NCI-H460 (cell line): ENCODE results near the gene IFITM1. TPM values are rescaled to one million over a fixed set of nuclear protein-coding genes. Genes with fewer than 3 reads are reported as not detected.
"Not testable (repeated sequence)": the region's sequence is repeated elsewhere in the genome, so short reads cannot be mapped to it uniquely, and the experiment has no call there.

Source experiments
- DNase-seq: peaks from one replicate; pipeline ENCODE4 v3.0.0-alpha.2; 2016; ENCODE audit warnings: low read depth; ENCODE audit errors: extremely low read depth
- total RNA-seq: library from RNA; depleted of rRNA; stranded (reverse); fragments of >200 nt; shearing (Covaris generic); gene quantifications from 2 replicates; pipeline ENCODE4 v1.2.3, GENCODE V29; 2014

Gene IFITM1
- total RNA-seq, 1 experiment from 2014 or later, result 2.2 TPM

DNA sequence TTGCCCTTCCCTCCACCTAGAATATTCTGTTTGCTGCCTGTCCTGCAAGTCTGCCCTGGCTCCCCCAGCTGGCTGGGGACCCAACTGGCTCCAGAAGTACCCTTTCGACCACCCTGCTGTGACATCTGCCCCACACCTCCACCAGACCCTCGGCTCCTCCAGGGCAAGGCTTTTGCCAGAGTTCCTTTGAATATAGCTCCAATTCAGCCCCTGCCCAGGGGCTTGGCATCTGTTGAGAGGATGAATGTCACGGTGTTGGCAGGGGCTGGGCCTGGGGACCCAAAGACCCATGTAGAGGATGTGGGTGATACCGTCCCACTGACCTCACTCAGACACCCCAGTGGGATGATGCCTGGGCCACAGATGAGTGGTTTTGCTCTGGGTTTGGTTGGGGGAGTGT is 31.7 kb upstream of the IFITM1 start:
- DNase-seq, result no peak

DNA sequence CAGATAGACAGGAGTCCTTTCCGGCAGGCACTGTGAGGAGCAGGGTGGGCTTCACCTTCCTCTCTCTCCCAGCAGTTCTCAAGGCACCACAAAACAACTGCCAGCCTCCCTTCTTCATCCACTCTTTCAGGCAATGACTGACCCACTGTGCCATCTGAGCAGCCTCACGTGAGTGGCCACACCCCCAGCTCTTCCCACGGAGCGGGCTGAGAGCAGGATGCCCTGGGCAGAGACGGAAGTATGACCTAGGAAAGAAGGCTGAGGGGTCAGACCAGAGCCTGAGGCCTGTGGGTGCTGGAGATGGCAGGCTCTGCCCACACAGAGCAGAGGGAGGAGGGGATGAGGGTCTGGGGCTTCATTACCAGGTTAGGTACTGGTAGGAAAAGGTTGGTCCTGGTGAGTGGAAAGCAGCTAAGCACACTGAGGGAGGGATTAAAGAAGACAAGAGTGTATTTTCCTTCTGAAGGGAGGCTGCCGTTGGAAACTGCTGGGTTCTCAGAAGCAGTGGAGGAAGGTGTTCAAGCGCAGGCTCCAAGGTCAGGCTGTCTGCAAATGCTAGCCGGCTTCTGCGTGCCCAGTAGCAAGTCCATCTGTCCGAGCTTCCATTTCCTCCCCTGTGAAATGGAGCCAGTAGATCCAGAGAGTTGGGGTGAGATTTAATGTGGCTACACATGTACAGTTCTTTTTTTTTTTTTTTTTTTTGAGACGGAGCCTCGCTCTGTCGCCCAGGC is 31.0 kb upstream of the IFITM1 start:
- DNase-seq, result no peak

DNA sequence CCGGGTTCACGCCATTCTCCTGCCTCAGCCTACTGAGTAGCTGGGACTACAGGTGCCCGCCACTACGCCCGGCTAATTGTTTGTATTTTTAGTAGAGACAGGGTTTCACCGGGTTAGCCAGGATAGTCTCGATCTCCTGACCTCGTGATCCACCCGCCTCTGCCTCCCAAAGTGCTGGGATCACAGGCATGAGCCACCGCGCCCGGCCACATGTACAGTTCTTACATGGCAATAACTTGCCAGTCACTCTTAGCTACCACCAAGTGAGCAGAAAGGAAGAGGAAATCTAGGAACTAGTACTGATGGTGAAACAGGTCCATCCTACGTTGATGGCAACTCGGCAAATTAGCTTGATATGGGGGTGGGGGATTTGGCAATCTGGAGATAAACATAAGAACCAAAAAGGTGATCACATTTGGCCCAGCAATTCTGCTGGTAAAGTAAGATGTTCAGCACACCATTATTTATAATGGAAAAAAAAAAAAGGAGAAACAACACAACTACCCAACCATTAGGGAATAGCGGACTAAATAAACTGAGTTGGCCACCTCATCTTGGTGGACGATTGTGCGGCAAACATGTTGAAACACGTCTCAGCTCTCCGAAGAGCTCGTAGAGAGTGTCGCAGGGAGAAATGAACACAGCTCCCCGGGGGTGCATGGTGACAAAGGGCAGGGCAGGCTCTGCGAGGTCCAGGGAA is 30.3 kb upstream of the IFITM1 start:
- no peak for DNase-seq

DNA sequence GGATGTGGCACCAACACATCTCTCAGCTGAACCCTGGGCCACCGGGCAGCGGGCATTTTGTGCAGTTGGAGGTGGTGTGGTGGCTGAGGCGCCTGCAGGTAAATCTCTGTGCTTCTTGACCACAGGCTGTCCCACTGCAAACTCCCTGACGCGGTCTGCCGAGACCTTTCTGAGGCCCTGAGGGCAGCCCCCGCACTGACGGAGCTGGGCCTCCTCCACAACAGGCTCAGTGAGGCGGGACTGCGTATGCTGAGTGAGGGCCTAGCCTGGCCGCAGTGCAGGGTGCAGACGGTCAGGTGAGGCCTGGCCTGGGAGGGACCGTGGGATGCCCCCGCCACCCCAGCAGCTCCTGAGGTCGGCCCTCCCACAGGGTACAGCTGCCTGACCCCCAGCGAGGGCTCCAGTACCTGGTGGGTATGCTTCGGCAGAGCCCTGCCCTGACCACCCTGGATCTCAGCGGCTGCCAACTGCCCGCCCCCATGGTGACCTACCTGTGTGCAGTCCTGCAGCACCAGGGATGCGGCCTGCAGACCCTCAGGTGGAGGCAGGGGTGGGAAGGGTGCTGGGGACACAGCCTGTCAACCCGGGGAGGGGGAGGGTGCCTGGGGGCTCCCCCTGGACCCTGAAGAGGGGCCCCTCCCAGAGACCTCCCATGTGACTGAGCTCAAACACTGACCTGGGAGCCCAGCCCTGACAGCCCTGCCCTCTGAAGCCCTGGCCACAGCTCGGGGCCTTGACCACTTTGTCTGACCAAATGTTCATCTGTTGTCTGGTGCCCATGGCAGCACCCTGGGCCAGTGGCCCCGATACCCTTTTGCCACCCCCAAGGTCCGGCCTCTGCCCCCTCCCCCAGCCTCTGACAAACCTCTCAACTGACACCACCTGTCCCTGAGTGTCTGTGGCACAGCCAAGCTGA is 29.5 kb upstream of the IFITM1 start:
- DNase-seq, result no peak

DNA sequence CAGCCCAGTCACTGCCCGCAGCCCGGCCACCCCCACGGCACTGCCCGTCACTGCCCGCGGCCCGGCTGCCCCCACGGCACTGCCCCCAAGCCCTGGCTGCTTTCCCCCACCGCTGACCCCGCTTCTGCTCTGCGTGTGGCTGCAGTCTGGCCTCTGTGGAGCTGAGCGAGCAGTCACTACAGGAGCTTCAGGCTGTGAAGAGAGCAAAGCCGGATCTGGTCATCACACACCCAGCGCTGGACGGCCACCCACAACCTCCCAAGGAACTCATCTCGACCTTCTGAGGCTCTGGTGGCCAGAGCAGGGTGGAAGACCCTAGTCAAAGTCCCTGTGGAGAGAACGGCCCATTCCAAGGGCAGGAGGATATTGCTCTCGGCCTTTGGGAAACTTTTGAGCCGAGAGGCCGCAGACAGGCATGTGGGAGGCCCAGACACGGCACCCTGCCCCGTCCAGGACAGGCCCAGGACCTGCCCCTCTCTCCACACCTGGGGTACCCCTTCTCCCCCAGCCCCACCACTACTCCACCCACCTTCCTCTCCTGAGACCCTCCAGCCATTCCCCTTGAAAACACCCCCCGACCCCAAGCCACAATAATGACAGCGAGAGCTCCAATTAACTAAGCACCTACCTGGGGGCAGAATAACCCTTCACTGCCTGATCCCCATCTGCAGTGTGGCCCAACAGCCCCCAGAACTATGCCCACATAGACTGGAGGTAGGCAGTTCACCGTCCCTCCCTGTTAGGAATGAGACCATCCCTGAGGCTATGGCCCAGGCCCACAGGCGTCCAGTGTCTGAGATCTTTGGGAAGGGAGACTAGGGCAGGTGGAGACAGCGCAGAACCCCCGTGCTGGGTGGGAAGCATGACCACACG is 28.6 kb upstream of the IFITM1 start:
- no peak for DNase-seq

DNA sequence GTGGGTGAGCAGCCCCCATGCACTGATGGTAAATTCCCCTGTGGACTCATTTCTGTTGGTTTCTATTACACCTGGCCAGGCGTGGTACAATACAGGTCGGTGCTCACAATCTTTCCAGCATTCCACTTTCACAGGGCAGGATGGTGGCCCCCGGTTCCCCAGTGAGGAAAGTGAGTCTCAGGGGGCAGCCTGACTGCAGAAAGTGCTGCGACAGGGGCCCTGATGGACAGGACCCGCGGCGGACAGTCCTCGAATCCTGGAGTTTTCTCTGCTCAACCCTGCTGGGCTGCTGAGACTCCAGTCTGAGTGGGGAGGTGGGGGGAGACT is 28.0 kb upstream of the IFITM1 start:
- no peak for DNase-seq

DNA sequence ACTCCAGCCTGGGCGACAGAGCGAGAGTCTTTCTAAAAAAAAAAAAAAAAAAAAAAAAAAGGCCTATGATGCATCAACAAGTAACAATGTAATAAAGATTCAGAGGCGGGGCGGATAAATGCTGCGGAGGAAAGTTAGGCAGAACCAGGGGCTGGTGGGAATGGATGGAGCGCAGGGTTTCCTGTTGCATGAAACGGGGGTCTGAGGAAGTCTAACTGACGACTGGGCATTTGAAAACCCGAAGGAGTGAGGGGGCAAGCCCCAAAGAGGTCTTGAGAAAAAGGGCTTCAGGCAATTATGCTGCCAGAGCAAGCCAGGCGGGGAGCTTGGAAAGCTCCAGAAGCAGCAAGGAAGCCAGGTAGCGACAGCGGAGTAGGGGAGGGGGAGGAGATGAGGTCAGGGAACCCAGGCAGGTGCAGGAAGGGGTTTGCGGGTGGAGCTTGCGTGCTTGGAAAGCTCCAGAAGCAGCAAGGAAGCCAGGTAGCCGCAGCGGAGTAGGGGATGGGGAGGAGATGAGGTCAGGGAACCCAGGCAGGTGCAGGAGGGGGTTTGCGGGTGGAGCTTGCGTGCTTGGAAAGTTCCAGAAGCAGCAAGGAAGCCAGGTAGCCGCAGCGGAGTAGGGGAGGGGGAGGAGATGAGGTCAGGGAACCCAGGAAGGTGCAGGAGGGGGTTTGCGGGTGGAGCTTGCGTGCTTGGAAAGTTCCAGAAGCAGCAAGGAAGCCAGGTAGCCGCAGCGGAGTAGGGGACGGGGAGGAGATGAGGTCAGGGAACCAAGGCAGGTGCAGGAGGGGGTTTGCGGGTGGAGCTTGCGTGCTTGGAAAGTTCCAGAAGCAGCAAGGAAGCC is 26.6 kb upstream of the IFITM1 start:
- DNase-seq, result not testable (repeated sequence)

DNA sequence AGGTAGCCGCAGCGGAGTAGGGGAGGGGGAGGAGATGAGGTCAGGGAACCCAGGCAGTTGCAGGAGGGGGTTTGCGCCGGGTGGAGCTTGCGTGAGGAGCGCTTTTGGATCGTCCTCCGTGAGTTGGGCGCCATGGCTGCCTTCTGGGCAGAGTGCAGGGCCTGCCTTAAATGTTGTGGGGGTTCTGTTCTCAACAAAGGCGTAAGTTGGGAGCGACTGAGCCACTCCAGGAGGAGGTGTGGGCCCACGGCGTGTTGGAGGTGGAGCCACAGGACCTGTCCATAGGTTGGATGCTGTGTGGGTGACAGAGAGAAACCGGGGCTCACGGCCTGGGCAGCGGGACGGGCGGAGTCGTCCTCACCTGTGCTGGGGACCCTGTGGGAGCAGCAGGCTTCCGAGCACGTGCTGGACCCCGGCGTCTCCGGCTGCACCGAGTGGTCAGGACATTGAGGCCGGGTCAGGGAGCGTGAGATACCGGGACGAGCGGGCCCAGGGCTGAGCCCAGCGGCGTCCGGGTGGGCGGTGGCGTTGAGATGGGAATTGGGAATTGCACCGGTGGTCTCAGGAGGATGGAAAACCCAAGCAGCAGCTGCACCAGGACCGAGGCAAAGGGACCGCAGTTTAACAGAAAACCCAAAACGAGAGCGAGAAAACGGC is 25.9 kb upstream of the IFITM1 start:
- DNase-seq, result no peak

DNA sequence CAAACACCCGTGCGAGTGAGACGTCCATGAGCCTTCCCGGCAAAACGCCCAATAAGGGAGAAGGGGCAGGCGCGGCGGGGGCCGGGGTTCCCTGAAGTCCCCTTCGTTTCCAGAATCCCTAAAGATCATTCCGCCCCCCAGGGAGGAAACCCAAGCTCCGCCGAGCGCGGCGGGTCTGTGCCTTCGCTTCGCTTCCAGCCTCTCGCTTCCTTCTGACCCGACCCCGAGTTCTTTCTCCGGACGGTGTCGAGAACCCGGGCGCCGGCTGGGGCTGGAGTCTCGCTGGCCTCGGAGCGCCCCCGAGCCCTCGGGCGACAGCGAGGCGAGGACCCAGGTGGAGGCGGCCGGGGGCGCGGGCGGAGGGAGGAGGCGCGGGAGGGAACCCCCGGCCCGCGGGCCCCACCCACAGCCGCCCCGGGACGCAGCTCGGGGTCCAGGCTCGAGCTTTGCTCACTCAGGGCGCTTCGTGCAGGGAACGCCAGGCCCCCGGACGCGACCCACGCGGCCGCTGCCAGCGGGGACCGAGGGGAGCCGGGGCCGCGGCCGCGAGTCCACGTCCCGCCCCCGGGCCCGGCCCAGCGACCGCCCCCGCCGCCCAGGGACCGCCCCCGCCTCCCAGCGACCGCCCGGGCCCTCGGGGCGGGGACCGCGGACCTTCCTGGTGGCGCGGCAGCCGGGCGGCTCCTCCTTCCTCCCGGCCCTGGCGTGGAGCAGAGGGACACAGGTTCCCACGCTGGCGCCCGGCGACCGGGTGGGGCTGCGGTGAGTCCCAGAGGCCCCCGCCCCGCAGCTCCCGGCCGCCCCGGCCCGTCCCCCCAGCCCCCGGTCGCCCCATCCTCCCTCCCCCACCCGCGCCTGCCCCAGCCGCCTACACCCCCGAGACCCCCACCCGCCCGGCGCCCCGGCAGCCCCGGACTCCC is 25.1 kb upstream of the IFITM1 start, which contains the start of gene PGGHG:
Gene PGGHG (plus strand): TSS at position 649 of the 920 bp plus-strand sequence. CDS start 691 bp downstream, outside the sequence.
- DNase-seq, result no peak

DNA sequence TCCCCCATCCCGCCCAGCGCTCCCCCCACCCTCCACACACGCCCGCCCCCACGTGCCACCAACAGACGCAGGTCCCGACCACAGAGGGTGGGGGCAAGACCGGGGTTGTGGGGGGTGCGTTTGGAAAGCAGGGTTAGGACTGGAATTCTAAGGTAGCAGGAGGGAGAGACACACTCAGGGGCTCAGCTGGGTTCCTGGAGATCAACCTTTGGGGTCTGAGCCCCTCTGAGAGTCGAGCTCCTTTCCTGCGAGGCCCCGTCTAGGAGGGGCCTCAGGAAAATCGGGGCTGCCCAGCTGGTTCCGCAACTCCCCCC is 24.5 kb upstream of the IFITM1 start:
- DNase-seq, result no peak

DNA sequence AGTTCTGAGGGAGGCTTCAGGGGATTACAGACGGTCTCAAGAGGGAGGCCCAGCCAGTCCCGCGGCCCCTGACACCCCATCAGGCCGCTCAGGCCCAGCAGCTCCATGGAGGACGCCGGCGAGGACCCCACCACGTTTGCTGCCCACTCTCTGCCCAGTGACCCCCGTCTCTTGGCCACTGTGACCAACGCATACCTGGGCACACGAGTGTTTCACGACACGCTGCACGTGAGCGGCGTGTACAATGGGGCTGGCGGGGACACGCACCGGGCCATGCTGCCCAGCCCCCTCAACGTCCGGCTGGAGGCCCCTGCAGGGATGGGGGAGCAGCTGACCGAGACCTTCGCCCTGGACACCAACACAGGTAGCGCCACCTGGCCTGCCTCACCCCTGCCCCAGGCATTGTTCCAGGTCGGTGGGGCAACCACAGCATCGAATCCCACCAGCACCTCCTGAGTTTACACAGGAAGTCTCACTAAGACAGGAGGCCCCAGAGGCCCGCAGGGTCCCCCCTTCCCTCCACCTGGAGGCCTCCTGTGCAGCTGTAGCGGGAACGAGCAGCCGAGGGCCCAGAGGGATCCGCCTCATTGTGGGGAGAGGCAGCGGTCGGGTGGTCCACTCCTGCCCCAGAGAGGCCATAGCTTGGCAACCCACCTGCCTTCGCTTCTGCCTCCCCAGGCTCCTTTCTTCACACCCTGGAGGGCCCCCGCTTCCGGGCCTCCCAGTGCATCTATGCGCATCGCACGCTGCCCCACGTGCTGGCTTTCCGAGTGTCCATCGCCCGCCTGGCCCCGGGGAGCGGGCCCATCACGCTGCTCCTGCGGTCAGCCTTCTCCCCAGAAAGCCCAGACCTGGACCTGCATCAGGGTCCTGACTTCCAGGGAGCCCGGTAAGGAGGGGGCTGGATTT is 23.9 kb upstream of the IFITM1 start:
- no peak for DNase-seq

DNA sequence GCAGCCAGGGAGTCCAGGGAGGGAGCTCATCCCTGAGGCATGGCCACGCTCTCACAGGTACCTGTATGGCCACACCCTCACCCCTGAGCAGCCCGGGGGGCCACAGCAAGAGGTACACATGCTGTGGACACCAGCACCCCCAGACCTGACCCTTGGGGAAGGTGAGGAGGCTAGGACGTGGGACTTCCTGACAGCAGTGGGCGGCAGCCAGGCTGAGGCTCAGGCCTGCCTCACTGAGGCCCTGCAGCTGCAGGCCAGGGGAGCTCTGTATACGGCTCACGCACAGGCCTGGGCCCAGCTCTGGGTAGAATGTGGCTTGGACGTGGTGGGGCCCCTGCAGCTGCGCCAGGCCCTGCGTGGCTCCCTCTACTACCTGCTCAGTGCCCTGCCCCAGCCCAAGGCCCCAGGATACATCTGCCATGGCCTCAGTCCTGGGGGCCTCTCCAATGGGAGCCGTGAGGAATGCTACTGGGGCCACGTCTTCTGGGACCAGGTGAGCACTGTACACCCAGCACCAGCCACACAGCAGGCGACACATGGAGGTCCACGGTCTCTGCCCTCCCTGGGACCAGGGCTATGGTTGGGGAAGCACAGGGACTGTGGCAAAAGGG is 23.1 kb upstream of the IFITM1 start:
- no peak for DNase-seq

DNA sequence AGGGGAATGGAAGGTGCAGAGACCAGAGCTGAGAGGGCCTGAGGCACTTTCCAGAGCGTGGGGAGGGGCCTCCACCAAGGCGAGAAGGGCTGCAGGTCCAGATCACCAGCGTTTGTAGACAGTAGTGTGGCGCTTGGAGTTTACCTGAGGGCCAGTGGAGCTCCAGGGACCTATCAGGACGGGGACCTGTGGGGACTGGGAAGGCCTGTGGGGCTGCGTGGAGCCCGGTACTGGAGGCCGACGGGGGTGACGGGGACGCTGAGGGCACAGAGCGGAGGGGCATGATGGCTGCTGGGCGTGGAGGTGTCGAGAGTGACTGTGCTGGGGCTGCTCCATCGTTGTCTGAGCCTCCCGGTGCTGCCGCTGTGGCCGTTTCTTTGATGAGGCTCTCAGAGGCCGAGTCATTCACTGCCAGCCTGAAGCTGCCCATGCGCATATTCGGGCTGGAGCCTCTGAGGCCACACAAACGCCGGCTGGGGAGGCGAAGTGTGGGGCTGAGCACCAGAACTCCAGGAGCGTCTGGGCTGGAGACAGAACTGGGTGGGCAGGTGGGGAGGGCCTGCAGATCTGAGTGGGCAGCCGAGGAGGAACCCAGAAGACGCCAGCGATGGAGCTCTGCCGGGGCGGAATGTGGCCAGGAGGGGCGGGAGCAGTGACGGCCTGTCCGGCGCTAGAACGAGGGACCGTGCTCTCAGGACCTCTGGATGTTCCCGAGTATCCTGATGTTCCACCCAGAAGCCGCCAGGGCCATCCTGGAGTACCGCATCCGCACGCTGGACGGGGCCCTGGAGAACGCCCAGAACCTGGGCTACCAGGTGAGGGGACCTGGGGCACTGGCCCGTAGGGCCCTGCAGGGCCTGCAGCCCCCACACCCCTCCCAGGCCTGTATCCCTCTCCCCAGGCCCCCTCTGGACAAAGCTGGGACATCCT is 22.3 kb upstream of the IFITM1 start:
- no peak for DNase-seq

DNA sequence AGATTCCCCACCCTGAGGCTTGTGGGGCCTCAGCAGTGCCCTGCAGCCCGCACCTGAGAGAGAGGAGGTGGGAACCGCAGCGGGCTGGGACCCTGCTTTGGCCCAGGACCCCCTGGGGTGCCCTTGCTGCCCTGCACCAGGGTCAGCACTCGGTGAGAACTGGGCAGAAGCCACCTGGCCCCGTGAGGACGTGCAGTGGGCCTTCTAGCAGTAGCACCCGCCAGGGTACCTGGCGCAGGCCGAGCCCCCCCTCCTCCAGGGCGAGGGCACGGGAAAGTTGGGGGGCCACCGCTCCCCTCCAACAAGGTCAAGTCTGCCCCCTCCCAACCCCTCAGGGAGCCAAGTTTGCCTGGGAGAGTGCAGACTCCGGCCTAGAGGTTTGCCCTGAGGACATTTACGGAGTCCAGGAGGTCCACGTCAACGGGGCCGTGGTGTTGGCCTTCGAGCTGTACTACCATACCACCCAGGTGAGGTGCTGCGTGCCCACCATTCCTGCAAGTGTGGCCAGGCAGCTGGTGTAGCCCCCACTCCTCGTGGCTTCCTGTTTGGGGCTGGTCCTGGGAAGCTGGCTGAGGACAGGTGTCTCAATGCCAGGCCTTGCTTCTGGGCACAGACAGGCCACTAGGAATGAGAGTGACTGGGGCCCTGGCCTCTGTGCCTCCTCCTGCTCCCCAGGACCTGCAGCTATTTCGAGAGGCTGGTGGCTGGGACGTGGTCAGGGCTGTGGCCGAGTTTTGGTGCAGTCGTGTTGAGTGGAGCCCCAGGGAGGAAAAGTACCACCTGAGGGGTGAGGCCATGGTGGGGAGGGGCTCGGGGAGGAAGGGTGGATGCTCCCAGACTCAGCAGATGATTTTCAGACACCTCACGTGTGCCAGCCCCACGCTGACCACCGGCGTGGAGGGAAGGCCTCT is 21.4 kb upstream of the IFITM1 start:
- DNase-seq, result no peak
